Stimulated activated CD4-positive, alpha-beta T cell treated with anti-CD3 and anti-CD28 coated beads, Interleukin-1b, Interleukin-23, amount 100 ng/mL, for 4 hours (primary cell): ENCODE data around the gene APP.
"Not testable (repeated sequence)": the region's sequence is repeated elsewhere in the genome, so short reads cannot be mapped to it uniquely, and the experiment has no call there.

Experiments used
- DNase-seq, 2 donors: peaks; one replicate each; pipeline ENCODE4 v3.0.0-alpha.2; 2020; ENCODE audit warnings: low read depth in 2 of 2

APP gene

DNA sequence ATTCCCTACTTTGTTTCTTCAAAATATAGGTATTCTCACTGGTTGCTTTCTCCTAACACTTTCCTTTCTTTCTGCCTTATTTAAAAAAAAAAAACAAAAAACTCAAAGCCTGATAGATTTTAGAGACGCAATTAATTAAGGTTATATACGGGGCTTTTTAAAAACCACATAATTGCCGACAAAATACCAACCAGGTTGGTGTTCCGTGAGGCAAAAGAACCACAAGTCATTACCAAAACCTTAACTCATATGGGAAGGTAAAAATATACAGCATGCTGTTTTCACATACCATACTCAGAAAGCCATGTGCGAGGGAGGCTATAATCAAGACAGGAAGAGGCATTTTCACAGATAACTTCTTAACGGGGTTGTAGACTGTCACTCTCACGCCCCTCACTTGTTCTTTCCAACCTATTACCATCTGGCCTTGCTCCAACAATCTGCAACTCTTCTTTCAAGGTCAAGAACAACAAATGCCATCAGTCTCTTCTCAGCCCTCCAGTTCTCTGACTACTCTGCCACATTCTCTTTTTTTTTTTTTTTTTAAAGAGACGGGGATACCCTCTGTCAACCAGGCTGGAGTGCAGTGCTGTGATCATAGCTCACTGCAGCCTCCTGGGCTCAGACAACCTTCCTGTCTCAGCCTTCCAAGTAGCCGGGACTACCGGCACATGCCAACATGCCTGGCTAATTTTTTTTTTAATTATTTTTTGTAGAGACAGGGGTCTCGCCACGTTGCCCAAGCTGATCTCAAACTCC is 102.6 kb downstream of the APP start:
- DNase-seq = no peak

DNA sequence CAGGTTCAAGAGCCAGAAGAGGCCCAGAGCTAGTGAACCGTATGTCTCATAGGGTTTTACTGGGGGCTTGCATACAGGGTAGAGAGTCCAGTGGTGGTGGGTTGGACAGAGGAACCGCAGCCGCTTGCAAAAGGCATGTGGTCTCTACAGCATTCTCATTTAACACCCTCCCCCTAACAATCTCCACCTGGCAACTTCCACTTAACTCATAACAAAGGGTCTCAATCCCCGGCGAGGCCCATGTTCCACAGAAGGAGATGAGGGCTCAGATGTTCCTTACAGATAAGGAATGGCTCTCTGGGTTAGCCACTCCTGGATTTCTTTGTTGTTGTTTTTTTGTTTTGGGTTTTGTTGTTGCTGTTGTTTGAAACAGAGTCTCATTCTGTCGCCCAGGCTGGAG is 106.1 kb downstream of the APP start:
- DNase-seq = no peak

- no peak for DNase-seq
Observed at GRCh38 chr21:26061437-26061836, 109.1 kb downstream of the APP start.

GRCh38 chr21:26060335-26061115 is 110.0 kb downstream of the APP start:
- no peak for DNase-seq

DNA sequence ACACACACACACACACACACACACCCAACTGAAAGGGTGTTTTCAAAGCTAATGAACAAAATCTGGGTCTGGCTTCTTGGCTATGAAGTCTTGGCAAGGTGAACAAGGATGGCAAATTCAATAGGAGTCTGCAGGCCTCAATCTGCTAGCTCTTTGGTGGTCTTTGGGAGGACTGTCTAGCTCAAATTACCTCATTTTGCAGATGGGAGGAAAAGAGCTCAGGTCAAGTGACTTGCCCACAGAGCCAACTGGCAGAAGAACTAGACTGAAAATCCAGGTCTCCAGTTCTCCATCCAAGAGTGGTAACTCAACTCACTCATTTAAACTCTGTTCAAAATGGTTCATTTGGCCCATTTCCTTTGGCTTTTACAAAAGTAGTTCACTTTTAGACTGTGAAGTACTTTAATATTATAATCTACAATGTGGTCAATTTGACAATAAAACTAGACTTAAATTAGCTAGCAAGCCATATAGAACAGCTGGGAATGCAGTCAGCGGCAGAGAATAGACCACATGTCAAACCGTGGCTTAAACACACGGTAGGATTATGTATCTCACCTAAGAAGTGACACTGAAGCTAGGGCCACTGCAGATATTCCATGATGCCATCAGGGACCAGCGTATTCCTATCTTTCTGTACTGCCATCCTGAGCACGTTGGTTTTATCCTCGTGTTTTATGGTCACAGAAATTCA is 112.9 kb downstream of the APP start:
- no peak for DNase-seq

DNA sequence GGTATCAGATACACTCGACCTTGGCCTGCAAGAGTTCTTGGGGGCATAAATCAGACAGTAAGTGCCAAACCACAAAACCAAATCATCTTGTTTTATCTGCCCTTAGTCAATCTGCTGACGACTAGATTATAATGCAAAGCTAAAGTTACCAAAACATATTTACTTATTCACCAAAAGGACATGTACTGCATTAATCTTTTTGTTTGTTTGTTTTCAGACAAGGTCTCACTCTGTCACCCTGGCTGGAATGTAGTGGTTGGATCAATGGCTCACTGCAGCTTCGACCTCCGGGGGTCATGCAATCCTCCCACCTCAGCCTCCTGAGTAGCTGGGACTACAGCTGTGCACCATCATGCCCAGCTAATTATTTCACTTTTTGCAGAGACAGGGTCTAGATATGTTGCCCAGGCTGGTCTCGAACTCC is 114.7 kb downstream of the APP start:
- DNase-seq = no peak

DNA sequence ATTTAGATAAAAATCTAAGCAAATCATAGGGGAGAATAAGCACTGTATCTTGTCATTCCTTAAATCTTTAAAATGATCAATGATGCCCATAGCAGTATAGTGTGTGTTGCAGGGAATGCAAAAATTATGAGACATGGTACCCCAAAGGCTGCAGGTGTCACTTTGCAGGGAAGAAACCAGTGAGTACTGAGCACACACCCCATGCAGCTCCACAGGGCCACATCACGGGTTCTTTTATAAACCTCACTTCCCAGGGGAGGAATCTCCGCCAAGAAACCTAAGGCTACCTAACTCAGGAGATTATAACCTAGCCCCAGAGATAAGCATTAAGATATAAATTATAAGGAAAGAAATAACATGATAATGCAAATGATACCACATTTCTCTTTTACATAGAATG is 115.6 kb downstream of the APP start:
- DNase-seq = no peak

- DNase-seq = no peak
Observed at GRCh38 chr21:26052057-26052456, 118.5 kb downstream of the APP start.

DNA sequence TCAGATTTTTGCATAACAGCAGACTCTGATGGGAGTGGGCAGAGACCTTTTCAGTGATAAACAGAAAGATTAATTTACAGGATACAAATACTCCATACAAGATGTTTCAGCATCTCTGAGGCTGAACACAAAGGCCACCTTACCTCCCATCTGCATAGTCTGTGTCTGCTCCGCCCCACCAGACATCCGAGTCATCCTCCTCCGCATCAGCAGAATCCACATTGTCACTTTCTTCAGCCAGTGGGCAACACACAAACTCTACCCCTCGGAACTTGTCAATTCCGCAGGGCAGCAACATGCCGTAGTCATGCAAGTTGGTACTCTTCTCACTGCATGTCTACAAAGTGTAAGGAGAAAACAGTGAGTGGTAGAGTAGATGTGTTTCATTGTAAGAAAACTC is 119.7 kb downstream of the APP start:
- no peak for DNase-seq

- DNase-seq = no peak
Observed at GRCh38 chr21:26049803-26050202, 120.8 kb downstream of the APP start.

DNA sequence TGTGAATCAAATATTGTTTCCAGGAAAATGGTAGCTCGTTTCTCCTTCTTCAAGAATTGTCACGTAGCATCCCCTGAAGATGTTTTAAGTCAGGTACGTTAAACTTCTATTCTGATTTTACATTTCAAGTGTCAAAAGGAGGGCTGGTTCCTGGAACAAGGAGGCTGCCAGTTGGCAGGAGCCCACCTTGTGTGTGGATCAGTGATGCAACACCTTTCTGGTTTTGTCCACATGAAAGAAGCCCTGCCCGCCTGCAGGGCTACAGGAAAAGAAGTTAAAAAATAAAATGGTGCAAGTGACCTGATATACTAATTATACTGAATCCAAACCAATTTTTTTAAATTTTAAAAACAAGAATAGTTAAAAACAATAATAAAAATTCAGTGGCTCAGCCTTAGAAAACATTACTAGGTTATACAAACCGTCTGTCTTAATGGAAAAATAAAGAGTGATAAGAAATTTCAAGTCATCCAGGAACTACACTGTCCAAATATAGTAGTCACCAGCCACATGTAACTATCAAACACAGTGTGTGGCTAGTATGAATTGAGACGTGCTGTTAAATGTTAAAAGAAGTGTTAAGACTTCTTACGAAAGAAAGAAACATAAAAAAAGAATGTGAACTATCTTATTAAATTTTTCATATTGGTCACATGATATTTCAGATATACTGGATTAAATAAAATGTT is 123.1 kb downstream of the APP start:
- DNase-seq = no peak

DNA sequence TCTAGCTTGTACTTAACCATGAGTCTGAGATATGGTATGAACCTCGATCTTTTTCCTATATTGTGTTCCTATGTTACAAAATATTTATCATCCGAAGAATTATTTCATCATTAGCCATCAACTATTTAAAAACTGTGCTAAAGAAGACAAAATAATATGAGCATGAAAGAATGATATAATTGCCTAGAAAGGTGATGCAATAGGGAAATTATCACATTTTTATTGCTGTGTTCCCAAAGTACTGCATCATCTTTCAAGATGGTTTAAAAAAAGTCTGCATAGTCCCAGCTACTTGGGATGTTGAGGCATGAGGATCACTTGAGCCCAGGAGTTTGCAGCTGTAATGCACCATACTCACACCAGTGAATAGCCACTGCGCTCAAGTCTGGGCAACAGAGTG is 126.7 kb downstream of the APP start:
- no peak for DNase-seq

DNA sequence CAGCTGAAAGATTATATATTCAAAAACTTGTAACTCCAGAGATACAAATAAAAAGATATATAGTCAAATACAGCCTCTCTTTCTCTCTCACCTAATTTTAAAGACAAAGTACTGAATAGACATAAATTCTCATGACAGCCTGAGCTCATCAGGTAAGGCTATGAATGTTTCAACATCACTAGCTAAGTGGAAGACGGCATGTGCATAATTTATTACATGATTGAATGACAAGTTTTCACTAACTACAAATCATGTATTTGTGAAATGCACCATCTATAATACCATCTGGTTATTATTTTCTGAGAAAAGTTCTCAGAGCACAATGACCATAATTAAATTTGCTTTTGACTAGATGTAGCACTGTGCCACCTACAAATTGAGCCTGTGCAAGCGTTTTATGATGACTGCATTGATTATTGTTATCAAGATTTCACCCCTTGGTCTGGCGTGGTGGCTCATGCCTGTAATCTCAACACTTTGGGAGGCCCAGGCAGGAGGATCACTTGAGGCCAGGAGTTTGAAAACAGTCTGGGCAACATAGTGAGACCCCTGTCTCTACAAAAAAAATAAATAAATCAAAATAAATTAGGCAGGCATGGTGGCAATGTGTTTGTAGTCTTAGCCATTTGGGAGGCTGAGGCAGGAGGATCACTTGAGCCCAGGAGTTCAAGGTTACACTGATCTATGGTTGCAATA is 128.2 kb downstream of the APP start:
- no peak for DNase-seq

DNA sequence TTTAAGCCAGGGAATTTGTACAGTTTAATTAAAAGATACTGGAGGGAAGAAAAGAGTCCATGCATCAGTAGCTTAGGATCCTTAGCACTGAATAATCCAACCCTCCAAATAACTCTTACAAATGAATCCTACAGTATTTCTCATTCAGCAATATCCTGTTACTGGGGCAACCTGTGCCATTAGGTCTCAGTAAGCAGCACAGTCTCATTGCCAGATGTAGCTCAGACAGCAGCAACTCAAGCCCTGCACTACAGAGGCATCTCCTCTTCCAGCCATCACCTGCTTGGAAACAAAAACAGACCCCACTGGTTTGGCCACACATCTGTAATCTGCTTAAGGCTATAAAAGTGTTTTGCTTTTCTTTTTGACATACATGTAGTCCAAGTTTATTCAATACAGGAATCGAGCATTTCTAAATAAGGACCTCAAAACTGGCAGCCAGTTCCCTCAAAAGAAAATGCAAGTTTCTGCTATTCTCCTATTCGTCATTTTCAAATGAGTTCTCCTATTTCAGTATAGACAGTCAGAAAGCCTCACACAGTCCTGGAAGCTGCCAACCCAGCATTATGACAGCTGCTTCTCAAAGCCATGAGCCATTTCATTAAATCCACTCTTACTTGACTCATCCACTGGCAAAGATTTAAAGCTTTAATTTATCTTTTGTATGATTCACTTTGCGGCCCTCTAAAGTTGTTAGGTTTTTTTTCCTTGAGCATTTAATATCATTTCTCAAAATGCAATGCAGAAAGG is 129.0 kb downstream of the APP start:
- no peak for DNase-seq

GRCh38 chr21:26036916-26037315 is 133.7 kb downstream of the APP start:
- DNase-seq = no peak

DNA sequence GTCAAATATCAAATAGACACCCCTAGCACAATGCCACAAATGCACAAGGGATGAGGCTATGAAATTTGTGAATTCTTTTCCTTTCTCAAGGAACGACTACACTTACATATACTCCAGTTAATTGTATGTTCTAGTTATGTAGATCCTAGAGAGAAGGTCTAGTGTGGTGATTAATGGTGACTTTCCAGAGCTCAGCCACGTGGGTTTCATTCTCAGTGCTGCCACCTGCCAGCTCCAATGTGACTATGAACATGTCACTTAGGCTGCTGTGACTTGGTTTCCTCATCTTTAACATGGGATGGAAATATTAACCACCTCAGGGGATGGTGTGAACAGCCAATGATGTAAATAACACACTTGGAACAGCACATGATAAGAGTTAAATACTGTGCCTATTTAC is 138.3 kb downstream of the APP start:
- DNase-seq = no peak

- no peak for DNase-seq
Observed at GRCh38 chr21:26028183-26028582, 142.4 kb downstream of the APP start.

DNA sequence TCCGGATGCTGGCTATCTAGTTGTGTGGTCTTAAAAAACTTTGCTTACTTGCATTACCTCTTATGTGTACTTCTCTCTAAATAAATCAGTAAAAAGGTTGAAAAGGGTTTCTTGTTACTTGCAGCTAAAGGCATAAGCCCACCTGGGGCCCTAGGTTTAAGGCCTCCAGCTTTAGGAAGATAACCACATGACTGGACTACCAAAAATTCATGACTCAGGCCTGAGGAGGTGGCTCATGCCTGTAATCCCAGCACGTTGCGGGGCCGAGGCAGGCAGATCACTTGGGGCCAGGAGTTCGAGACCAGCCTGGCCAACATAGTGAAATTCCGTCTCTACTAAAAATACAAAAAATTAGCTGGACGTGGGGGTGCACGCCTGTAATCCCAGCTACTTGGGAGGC is 142.9 kb downstream of the APP start:
- no peak for DNase-seq

DNA sequence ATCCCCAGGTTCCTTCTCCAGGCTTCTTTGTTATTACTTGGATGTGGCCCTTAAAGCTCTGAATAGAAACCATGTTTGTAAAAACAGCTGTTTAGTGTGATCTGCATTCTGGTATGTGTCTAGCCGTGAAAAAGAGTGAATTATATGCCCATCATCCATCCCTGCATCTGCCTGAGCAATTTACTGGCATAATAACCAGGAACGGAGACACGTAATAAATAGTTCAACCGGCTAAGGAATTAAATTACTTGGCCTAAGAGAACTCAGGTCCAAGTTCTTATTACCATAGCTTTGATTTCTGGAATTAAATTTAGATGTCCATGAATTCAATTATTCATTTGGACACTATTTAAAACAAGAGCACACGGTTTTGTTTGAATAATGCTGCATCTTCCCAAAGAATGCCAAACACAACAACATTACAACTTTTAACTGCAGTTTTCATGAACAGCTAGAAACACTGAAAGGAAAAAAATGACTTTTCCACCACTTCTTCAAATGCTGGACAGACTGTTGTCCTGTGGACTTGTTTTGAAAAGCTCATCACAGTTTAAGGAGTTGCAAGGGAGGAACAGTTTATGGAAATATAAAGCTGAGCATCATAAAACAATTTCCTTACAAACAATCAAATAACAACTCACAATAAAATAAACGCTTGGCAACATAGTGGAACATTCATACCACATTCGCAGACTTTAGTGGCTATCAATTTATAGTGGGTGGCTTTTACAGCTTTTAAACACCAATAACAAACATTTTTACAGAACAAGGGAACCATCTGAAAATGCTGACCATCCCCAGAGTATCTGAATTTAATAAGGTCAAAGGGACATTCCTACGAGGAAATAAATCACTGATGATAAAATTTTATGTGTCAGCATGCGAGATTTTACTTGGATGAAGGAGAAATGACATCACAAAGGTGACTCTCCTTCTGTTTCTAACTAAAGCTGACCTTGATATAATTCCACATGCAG is 144.7 kb downstream of the APP start:
- no peak for DNase-seq

DNA sequence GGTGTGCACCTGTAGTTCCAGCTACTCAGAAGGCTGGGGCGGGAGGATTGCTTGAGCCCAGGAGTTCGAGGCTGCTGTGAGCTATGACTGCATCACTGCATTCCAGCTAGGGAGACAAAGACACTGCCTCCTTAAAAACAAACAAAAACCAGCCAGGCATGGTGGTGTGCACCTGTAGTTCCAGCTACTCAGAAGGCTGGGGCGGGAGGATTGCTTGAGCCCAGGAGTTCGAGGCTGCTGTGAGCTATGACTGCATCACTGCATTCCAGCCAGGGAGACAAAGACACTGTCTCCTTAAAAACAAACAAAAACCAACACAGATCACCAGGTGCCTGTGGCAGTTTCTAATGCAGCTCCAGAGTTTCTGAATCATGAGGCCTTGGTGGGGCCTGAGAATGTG is 147.2 kb downstream of the APP start:
- not testable (repeated sequence) for DNase-seq
